ENCODE results near the gene SOX9. TPM values are rescaled to one million over a fixed set of nuclear protein-coding genes. Genes with fewer than 3 reads are reported as not detected.

SOX9 gene
- total RNA-seq, 1 experiment from 2014 or later = 2.2 TPM

GRCh38 chr17:72143245-72143644, 22.4 kb downstream of the SOX9 start:
- DNase-seq (ENCODE audit: low read depth, low spot score) = no peak
- in situ Hi-C loops (cut with HindIII; ENCODE audit: low pct_unique_long_range_greater_than_20kb, low sequenced_read_pairs) = no loop called here

- DNase-seq (ENCODE audit: low read depth, low spot score) = no peak
- in situ Hi-C loops (cut with HindIII; ENCODE audit: low pct_unique_long_range_greater_than_20kb, low sequenced_read_pairs) = no loop called here
These were observed 23.3 kb downstream of the SOX9 start for GRCh38 chr17:72144101-72144500.

GRCh38 chr17:72145562-72145961, 24.7 kb downstream of the SOX9 start:
- no peak for DNase-seq (ENCODE audit: low read depth, low spot score)
- in situ Hi-C loops (cut with HindIII; ENCODE audit: low pct_unique_long_range_greater_than_20kb, low sequenced_read_pairs) = no loop called here

- no peak for DNase-seq (ENCODE audit: low read depth, low spot score)
- in situ Hi-C loops (cut with HindIII; ENCODE audit: low pct_unique_long_range_greater_than_20kb, low sequenced_read_pairs) = no loop called here
These were observed 25.1 kb downstream of the SOX9 start for GRCh38 chr17:72145962-72146361.

- DNase-seq (ENCODE audit: low read depth, low spot score) = no peak
- in situ Hi-C loops (cut with HindIII; ENCODE audit: low pct_unique_long_range_greater_than_20kb, low sequenced_read_pairs) = no loop called here
These were observed 25.6 kb downstream of the SOX9 start for GRCh38 chr17:72146371-72146770.

- DNase-seq (ENCODE audit: low read depth, low spot score) = no peak
These were observed 30.0 kb downstream of the SOX9 start for GRCh38 chr17:72150632-72151460.

GRCh38 chr17:72151565-72152386, 31.0 kb downstream of the SOX9 start:
- in situ Hi-C loops (cut with HindIII; ENCODE audit: low pct_unique_long_range_greater_than_20kb, low sequenced_read_pairs) = no loop called here
- DNase-seq (ENCODE audit: low read depth, low spot score) = peak; percentile 46

More at GRCh38 chr17:72150632-72151460, 30.0 kb downstream of the SOX9 start:
- in situ Hi-C loops (cut with HindIII; ENCODE audit: low pct_unique_long_range_greater_than_20kb, low sequenced_read_pairs) = no loop called here

GRCh38 chr17:72152387-72152929, 31.6 kb downstream of the SOX9 start:
- no peak for DNase-seq (ENCODE audit: low read depth, low spot score)
- in situ Hi-C loops (cut with HindIII; ENCODE audit: low pct_unique_long_range_greater_than_20kb, low sequenced_read_pairs) = no loop called here

GRCh38 chr17:72158895-72159885, 38.4 kb downstream of the SOX9 start:
- DNase-seq (ENCODE audit: low read depth, low spot score) = no peak
- in situ Hi-C loops (cut with HindIII; ENCODE audit: low pct_unique_long_range_greater_than_20kb, low sequenced_read_pairs) = no loop called here

GRCh38 chr17:72162569-72162968, 41.7 kb downstream of the SOX9 start:
- in situ Hi-C loops (cut with HindIII; ENCODE audit: low pct_unique_long_range_greater_than_20kb, low sequenced_read_pairs) = no loop called here
- DNase-seq (ENCODE audit: low read depth, low spot score) = no peak

- no peak for DNase-seq (ENCODE audit: low read depth, low spot score)
- in situ Hi-C loops (cut with HindIII; ENCODE audit: low pct_unique_long_range_greater_than_20kb, low sequenced_read_pairs) = no loop called here
These were observed 42.7 kb downstream of the SOX9 start for GRCh38 chr17:72163474-72163873.

GRCh38 chr17:72164158-72164739, 43.4 kb downstream of the SOX9 start:
- in situ Hi-C loops (cut with HindIII; ENCODE audit: low pct_unique_long_range_greater_than_20kb, low sequenced_read_pairs) = no loop called here

GRCh38 chr17:72165192-72165866, 44.5 kb downstream of the SOX9 start:
- no peak for DNase-seq (ENCODE audit: low read depth, low spot score)
- in situ Hi-C loops (cut with HindIII; ENCODE audit: low pct_unique_long_range_greater_than_20kb, low sequenced_read_pairs) = no loop called here

More at GRCh38 chr17:72164158-72164739, 43.4 kb downstream of the SOX9 start:
- no peak for DNase-seq (ENCODE audit: low read depth, low spot score)

GRCh38 chr17:72165867-72166439, 45.1 kb downstream of the SOX9 start:
- in situ Hi-C loops (cut with HindIII; ENCODE audit: low pct_unique_long_range_greater_than_20kb, low sequenced_read_pairs) = no loop called here
- DNase-seq (ENCODE audit: low read depth, low spot score) = no peak

- in situ Hi-C loops (cut with HindIII; ENCODE audit: low pct_unique_long_range_greater_than_20kb, low sequenced_read_pairs) = no loop called here
- no peak for DNase-seq (ENCODE audit: low read depth, low spot score)
These were observed 46.8 kb downstream of the SOX9 start for GRCh38 chr17:72167593-72167992.

- DNase-seq (ENCODE audit: low read depth, low spot score) = no peak
- in situ Hi-C loops (cut with HindIII; ENCODE audit: low pct_unique_long_range_greater_than_20kb, low sequenced_read_pairs) = no loop called here
These were observed 49.0 kb downstream of the SOX9 start for GRCh38 chr17:72169823-72170222.
